HG03558 (cell line): Measurements from ENCODE around the gene FMNL3.

Experiments used
- ATAC-seq: cut with Tn5 transposase; IDR thresholded peaks from one replicate; pipeline ENCODE4 v1.9.1; 2021; ENCODE audit warnings: moderate number of reproducible peaks; ENCODE audit not compliant: unreplicated experiment; ENCODE audit errors: extremely low read depth

Gene FMNL3

DNA sequence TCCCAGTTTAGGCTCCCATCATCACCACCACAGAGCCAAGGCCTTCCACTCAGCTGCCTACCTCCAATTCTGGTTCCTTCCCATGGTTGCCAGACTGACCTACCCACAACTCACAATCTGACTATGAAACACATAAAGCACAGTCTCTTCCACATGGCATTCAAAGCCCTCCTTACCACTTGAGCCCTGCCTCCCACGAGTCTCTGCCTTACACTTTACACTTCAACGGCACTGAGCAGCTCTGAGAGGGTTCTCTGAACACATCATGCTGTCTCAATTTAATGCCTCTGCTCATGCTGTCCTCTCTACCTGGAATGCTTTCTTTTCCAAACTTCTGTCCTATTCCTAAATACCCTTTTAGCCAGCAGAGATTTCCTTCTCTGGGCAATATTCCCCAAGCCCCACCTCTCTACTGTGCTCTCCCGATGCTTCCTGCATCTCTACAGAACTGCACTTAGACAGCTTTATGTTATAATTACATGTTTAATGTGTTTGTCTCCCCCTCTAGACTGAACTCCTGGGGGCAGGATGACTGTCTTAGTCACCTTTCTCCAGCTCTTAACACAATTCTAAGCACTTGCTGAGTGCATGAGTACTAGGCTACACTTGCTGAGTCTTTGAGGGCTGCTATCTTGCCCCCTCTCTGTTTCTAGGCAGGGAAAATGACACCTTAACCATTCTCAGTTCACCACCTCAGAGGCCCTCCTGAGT is 23.5 kb downstream of the FMNL3 start:
- ATAC-seq = no peak

DNA sequence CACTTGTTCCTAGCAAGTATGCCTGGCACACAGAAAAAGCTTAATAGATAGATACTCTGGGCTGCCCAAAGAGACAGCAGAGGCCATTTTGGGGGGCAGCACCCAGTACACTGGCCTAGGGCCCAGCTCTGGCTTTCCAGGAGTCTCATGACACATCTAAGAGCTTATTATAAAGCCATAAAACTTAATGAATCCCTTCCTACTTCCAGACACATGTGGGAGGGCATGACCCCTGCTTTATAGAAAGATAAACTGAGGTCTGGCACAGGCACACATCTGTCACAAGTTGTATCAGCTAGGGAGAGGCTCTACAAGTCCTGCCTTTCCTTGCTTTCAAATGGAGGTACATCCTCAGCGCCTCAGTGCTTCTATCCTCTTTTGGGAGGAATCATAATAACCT is 27.1 kb downstream of the FMNL3 start:
- ATAC-seq = no peak

DNA sequence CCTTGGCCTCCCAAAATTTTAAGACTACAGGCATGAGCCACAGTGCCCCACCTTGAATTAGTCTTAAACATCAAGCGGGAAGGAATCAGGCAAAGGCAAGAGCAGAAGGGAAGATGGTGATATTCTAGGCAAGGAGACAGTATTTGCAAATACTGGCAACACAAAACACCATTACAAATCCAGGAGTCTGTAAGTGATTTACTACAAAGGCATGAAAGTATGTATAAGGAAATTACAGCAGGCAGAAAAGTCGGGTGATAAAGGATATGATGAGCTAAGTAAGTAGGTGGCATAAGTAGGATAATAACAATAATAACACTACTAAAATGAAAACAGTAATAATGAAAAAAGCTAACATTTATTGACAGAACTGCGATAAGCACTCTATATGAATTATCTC is 28.5 kb downstream of the FMNL3 start:
- ATAC-seq = no peak

DNA sequence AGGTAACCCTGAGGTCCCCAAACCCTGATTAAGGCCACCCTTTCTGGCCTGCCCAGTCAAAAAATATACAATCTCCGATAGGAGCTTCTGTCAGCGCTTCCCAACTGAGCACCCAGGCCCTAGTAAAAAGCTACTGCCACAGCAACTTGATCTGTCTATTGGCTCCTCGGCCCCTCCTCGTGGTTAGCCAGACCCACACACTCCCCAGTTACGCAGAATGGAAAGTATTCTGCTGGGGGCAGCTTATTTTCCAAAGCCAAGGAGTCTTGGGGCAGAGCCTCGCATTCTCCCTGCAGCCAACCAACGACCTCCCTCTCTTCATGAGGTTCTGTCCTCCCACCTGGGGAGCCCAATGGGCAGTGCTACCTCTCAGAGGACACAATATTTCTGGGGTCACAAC is 32.1 kb downstream of the FMNL3 start:
- ATAC-seq = no peak

DNA sequence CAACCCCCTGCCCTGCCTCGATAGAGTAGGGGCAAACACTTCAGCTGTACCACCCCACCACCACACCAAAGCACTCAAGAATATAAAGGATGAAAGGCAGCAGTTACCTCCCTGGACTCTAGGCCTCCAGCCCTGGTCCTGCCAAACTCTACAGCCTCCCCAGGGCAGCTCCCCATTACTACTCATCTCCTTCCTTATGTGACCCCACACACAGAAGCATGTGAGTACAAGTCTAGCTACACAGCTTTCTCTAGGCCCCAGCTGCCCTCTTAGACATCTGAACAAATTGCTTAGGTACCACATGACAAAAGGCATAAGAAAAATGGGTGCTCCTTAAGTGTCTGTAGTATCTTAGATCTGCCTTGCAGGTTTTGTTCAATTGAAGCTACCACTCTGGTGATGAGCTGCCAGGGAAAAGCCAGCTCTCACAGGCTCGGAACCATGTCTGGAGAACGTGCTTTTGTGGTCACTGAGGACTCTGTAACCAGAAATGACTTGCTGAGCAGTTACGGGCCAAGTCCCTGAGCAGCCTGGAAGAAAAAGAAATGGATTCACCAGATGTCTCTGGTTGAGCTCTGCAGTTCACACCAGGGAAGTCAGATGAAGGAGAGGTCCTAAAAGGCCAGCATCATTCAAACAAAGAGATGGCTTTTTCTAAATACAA is 32.8 kb downstream of the FMNL3 start:
- ATAC-seq = no peak

DNA sequence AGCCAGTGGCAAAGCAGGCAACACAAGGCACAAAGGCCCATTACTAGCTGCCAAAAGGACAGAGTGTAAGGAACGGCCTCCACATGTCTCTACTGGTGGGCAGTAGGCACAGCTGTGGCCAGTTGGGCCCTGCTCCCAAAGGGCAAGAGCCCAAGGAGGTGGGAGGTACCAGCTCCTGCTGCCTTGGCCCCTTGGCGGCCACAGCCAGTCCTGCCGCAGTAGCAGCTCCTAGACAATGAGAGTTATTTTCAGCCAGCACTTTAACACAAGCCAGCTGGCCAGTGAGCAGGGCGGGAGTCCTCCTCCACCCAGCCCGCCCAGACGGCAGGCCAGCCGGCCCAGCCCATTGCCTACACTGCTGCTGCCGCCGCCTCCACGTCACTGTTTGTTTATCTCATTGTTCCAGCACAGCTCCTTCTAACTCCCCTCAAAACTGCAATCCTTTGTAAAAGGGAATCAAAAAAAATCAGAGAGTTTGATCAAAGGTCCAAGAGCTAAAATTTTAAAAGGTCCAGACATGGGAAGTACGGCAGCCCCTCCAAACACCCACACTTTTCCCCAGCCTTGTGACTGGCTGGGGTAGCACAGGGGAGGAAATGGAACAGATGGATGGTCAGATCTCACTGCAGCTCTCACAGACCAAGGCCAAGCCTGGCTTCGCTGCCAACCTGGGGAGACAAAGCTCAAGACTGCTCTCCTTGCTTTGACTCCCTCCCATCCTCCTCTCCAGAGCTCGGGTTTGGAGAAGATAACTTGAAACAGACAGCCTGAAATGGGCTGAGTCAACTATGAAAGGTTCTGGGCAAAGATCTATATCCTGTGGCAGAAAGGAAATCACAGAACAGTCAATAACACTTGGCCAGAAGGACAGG is 33.5 kb downstream of the FMNL3 start:
- ATAC-seq = no peak

DNA sequence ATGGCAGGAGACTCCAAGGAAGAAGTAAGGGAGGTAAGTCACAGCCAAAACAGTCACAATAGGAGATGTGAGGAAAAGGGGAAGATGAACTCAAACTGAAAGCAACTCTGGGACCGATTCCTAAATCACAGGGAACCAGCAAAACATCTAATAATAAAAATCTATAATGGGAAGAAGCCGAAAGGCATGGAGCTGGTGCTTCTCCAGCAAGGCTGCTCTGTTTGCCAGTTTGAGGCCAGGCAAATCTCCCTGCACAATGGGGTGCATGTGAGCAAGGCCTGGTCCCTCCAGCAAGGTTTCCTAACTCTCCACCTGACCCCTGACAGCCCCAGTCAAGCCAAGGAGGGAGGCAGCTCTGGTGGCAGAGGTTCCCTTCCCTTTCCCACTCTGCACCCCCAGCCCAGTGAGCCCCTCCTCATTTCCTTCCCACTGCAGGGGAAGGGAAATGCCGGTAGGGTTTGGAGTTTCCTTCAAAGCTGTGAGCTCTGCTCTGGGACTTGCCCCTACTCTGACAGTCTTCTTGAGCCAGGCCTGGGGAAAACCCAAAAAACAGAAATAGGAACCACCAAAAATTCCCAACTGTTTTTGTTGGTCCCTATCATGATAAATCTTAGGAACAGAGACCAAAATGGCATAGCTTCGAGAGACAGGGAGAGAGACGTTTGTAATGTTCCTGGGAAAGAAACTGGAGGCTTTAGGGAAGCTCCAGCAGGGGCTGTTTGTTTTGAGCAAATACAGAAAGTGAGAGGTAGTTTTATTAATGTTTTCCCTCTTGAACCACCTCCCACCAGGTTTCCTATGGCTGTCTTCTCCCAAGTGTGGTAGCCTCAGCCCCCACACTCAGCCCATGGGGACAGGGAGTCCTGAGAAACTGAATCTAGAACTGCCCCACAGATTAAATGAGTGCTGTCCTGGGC is 34.6 kb downstream of the FMNL3 start:
- ATAC-seq = no peak

DNA sequence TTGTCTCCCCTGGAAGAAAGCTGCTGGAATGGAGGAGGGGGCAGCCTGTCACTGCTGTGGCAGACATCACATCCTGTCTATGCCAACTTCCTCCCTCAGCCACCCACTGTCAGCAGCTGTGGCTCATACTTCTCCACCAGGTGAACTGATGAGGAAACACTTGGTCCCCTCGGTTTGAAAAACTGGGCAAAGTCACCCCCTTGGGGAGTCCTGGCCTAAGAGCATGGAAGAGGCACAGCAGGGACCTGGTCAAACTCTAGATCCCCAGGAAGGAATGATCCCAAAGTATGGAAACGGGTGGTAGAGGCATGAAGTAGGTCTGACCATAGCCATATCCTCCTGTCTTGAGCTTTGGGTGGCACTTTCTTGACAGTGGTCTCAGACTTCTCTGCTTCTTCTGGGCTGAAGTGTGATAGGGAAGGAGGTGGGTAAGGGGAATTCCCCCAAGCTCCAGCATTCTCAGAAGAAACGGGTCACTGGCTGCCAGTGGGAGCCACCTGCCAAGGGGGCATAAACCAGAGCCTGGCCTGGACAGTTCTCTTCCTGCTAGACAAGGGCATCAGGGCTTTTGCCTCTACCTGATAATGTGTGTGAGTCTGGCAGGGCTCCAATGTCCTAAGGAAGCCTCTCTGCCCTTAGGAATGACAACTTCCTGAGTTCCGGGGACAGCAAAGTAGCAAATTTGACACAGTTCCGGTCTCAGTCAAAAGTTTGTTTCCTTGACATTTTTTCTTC is 36.0 kb downstream of the FMNL3 start:
- no peak for ATAC-seq

DNA sequence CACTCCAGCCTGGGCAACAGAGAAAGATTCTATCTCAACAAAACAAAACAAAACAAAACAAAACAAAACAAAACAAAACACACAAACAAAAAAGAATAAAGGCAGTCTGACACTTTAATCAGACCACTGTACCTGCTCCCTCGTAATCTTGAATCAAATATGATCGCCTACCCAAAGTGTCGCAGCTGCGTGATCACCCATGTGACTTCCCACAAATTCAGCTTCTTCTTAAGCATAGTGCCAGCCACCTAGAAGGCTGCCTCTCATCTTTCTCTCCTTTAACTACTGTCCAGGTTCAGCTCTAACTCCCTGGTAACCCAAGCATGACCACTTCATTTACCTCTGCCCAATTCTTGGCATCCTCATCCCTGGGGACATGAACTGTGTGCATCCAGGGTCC is 37.4 kb downstream of the FMNL3 start:
- no peak for ATAC-seq

DNA sequence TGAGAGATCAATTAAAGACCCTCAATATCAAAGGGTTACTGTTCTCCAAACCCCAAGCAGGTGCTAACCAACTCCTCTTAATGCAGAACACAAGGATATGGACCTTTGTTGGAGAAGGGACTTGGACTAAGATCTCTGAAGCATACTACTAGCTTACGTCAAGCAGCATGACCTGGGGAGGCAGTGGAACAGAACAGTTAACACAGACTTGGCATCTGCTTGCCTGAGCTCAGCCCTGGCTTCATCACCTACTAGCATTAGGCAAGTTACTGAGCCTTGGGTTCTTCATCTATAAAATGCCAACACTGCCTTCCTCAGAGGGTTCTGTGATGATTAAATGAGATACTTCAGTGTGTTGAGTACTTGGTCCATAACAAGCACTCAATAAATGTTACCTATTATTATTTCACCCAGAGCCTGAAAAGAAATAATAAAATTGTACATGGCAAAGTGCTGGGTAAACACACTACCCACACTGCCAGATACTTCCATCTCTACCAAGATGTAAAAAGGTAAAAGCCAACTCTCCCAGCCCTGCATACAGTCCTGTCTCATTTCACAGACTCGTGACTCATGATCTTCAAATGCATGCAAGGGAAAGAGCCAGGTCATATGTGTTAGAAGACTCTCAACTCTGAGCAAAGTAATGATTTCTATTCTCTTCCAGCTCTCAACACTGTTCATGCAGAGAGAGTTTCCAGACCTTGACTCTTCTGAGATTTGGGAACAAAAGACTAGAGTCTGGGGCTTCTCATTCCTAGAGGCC is 39.7 kb downstream of the FMNL3 start:
- ATAC-seq = no peak

DNA sequence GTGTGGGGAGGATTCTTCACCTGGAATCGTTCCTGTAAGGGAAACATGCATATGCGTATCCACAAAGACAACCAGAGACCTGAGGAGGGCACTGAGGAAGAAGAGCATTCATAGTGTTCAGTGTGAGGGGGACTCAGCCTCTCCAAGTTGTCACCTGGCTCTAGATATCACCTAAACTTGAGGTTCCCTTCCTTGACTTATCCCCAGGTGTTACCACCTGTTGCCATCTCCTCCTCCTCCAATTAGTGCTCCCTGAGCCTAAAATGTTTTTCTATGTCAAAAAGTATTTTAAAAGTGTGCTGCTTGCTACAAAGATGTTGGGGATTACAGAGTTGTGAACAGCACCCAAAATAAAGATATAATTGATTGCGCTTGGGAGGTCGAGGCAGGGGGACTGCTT is 41.0 kb downstream of the FMNL3 start:
- no peak for ATAC-seq

DNA sequence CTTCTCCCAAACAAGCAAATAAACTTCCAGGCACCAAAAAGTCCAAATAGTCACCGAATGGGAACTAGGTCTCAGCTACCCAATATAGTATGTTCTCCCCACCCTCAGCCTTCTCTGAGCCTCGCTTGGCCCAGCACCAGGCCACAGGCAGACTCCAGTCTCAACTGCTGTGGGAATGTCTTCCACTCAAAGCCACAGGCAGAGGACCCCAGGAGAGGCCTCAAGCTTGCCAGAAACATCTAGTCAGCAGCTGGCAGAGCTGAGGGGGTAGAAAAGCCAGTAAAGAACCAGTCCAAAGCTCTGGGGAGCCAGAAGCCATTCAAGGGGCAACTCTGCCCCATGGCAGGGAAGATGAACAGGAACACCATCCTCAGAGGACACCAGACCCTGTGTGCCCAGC is 41.8 kb downstream of the FMNL3 start:
- ATAC-seq = no peak

DNA sequence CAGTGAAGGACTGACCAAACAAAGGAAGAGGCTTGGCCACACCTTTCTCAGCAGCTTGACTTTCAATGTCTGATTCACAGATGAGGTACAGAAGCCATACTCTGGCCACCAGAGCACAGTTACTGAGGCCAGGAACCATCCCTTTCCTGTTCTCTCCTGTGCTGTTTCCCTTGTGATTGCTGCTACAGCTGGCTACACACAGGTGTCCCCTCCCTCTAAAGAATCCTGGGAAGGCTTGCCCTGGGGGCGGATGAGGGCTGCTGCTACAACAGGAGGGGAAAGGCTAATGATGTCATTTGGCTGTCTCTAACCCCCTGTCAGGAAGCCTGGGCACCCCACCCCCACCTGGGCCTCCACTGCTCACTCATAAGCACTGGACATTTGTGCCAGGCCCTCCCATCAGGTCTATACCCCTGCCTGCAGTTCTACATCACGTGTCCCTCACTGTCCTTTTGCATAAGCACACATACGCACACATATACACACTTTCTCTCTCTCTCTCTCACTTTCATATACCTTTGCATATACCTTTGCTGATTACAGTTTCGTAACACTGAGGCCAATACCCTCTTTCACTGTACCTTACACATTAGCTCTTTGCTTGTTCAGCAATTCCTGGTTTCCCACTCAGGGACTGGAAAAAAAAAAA is 42.5 kb downstream of the FMNL3 start:
- ATAC-seq = peak; percentile 63

DNA sequence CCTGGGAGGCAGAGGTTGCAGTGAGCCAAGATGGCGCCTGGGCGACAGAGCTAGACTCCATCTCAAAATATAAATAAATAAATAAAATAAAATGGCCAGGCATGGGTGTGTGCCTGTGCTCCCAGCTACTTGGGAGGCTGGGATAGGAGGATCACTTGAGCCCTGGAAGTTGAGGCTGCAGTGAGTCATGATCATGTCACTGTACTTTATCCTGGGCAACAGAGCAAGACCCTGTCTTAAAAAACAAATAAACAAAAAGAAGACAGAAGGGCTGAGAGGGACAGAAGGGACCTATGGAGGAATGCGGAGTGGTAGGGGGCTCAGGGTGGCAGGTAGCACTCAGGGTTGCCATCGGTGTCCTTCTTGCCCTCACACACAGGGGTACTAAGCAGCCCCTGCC is 43.0 kb downstream of the FMNL3 start:
- ATAC-seq = no peak

DNA sequence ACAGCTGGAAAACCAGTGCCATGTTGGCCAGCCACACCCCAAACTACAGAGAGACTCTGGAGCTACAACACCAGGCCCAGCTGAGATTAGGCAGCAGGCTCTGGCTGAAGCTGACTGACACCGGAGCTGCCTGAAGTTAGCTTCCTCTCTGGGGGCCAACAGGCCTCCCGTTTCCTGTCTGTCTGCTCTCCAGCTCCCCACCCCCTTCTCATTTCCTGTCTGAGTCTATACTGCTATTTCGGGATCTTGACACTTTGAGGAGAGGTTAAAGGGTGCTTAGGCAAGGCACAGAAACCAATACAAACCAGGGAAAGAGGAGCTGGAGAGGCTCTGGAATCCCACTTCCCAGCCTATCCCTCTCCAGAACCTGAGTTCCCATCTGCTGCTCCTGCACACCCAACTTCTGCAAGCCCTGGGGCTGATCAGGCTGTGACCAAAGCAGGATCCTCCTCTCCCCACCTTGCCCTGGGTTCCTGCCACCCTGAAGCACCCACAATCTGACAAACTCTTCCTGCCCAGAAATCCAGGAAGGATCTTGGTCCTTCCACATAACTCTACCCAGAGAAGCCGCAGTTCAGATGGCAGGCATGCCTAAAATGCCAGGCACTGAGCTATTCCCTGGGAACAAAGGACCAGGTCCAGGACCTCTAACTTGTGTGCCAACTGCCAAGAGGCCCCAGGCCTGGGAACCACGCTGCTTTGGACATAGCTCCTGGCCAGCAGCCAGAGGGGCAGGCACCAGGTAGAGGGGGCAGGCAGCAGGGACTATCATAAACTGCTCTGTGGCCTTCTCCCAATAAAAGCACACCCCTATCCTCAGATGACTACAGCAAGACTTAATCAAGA is 44.0 kb downstream of the FMNL3 start:
- no peak for ATAC-seq

DNA sequence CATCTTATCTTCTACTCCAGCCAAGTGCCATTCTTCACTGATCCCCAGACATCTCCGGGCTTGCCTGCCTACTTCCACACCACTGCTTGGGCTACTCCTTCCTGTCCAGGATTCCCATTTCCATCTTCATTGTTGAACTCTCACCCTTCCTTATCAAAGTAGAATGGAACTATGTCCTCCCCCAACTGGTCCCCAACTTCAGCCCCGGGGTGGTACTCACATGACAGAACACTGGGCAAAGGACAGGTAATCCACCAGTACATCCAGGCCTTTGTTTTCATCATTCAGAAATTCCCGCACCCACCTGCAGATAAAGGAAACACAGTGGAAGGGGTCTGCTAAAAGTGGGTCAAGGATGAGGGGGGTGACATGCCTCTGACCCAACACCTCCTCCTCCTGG is 45.5 kb downstream of the FMNL3 start:
- ATAC-seq = no peak

DNA sequence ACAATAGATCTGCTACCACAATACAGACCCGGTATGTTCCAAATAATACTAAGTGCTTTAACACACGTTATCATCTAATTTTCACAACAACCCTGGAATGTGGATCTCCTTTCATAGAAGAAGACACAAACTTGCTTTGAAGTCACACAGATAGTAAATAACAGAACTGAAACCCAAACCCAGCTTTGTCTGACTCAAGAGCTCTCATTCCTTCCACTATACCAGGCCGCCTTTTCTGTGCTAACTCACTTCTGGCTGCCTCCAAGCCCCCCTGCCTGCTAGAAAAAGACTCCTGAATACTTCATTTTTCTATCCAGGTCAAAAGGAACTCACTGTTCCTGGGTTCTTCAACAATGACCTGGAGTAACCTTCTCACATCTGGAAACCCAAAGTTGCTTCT is 46.0 kb downstream of the FMNL3 start:
- ATAC-seq = no peak

DNA sequence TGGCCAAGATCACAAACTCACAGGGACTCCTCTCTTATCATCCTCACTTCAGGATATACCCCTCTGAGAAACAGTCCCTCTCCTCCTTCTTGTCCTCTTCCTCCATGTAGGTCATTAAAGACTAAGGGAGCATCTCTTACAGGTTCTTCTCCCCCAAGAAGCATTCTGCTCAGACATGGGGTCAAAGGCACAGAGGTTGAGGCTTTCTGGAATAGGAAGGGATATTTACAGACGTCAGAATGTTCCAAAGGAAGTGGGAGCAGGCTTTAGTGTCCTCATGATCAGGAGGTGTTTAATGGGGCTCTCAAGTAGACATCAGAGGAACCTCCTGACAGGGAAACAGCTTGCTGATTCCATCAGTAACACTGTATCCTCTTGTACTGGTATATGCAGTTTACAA is 47.5 kb downstream of the FMNL3 start:
- ATAC-seq = no peak
